ENCODE results near the gene ERV3-1. TPM values are rescaled to one million over a fixed set of nuclear protein-coding genes. Genes with fewer than 3 reads are reported as not detected.
"Not testable (repeated sequence)": the region's sequence is repeated elsewhere in the genome, so short reads cannot be mapped to it uniquely, and the experiment has no call there.

ERV3-1 gene, protein sequence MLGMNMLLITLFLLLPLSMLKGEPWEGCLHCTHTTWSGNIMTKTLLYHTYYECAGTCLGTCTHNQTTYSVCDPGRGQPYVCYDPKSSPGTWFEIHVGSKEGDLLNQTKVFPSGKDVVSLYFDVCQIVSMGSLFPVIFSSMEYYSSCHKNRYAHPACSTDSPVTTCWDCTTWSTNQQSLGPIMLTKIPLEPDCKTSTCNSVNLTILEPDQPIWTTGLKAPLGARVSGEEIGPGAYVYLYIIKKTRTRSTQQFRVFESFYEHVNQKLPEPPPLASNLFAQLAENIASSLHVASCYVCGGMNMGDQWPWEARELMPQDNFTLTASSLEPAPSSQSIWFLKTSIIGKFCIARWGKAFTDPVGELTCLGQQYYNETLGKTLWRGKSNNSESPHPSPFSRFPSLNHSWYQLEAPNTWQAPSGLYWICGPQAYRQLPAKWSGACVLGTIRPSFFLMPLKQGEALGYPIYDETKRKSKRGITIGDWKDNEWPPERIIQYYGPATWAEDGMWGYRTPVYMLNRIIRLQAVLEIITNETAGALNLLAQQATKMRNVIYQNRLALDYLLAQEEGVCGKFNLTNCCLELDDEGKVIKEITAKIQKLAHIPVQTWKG
- total RNA-seq (15.2 TPM), polyA plus RNA-seq (ENCODE audit: insufficient read depth, low read depth, low replicate concordance) (6.5 TPM)
- long read RNA-seq, donor 1, transcript ERV3-1-201 (2 exons, 2,719 nt) = major isoform, 6 of 6 reads
- long read RNA-seq, donor 1, partial matches to known transcripts = 0 of 6 reads
- long read RNA-seq, donor 1, other reads (novel, unspliced or antisense) = 0 of 6 reads
- long read RNA-seq, donor 2, transcript ERV3-1-201 (2 exons, 2,719 nt) = major isoform, 20 of 22 reads
- long read RNA-seq, donor 2, partial matches to known transcripts = 0 of 22 reads
- long read RNA-seq, donor 2, other reads (novel, unspliced or antisense) = 0 of 22 reads
- long read RNA-seq, donor 3, transcript ERV3-1-201 (2 exons, 2,719 nt) = major isoform, 9 of 9 reads
- long read RNA-seq, donor 3, partial matches to known transcripts = 0 of 9 reads
- long read RNA-seq, donor 3, other reads (novel, unspliced or antisense) = 0 of 9 reads
- long read RNA-seq, donor 4, transcript ERV3-1-201 (2 exons, 2,719 nt) = major isoform, 9 of 9 reads
- long read RNA-seq, donor 4, partial matches to known transcripts = 0 of 9 reads
- long read RNA-seq, donor 4, other reads (novel, unspliced or antisense) = 0 of 9 reads
- long read RNA-seq, donor 5, partial matches to known transcripts = 0 of 1 reads
- long read RNA-seq, donor 5, other reads (novel, unspliced or antisense) = 0 of 1 reads
- long read RNA-seq, donor 6, transcript ERV3-1-201 (2 exons, 2,719 nt) = major isoform, 7 of 8 reads
- long read RNA-seq, donor 6, partial matches to known transcripts = 0 of 8 reads
- long read RNA-seq, donor 6, other reads (novel, unspliced or antisense) = 0 of 8 reads
- long read RNA-seq, donor 7, partial matches to known transcripts = 0 of 6 reads
- long read RNA-seq, donor 7, other reads (novel, unspliced or antisense) = 6 of 6 reads
- long read RNA-seq, donor 8, partial matches to known transcripts = 0 of 6 reads
- long read RNA-seq, donor 8, other reads (novel, unspliced or antisense) = 0 of 6 reads
- long read RNA-seq, donor 9, partial matches to known transcripts = 0 of 2 reads
- long read RNA-seq, donor 9, other reads (novel, unspliced or antisense) = 0 of 2 reads
- long read RNA-seq, donor 10, transcript ERV3-1-201 (2 exons, 2,719 nt) = major isoform, 16 of 17 reads
- long read RNA-seq, donor 10, partial matches to known transcripts = 0 of 17 reads
- long read RNA-seq, donor 10, other reads (novel, unspliced or antisense) = 0 of 17 reads

DNA sequence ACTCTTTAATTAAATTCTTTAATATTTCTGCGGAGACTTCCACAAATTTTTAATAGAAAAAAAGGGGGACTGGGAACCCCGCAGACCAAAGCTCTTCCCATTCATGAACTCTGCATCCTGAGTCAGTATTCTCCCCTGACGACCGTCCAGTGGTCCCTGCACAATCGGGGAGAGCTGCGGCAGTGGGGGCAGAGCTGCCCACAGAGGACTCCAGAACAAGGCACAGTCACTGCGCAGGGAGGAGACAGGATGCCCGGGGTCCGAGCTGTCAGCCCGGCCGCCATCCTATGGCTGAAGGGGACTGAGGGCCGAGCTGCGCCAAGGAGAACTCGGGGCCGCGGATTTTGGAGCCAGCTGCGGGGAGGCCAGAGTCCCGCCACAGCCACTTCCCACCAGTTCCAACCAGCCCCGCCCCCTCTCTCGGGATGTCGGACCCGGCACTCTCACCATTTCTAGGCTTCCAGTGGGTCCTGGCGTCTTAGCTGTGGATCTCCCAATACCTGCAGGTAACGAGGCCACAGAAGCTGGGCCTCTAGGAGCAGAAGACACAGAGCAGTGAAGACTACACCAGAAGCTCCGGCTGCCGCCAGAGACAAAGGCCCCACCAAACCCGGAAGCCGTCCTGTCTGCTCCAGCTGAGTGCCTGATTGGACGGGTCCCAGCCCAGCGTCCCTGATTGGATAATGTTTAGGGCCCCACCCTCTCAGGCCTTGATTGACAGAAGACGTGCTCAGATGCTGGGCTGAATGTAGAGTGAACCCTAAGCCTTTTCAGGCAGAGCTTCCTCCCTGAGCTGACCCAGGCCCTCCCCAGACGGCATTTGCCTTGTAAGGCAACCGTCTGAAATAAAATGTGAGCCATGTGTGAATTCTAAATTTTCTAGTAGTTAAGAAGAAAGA is at the start of gene ERV3-1:
Gene ERV3-1, minus strand, starts transcription at position 594 of the 899 bp plus-strand sequence. CDS start 13,661 bp downstream, outside the sequence.
- TF ChIP-seq, protein P1, sequence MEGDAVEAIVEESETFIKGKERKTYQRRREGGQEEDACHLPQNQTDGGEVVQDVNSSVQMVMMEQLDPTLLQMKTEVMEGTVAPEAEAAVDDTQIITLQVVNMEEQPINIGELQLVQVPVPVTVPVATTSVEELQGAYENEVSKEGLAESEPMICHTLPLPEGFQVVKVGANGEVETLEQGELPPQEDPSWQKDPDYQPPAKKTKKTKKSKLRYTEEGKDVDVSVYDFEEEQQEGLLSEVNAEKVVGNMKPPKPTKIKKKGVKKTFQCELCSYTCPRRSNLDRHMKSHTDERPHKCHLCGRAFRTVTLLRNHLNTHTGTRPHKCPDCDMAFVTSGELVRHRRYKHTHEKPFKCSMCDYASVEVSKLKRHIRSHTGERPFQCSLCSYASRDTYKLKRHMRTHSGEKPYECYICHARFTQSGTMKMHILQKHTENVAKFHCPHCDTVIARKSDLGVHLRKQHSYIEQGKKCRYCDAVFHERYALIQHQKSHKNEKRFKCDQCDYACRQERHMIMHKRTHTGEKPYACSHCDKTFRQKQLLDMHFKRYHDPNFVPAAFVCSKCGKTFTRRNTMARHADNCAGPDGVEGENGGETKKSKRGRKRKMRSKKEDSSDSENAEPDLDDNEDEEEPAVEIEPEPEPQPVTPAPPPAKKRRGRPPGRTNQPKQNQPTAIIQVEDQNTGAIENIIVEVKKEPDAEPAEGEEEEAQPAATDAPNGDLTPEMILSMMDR (IDR thresholded peaks at IDR 0.05; ENCODE audit: borderline replicate concordance, extremely low read depth, insufficient read depth) = no peak
- no peaks in the 10 kb centered on the region for H3K27me3 ChIP-seq (ENCODE audit: control insufficient read depth, insufficient read depth, low read length)
- H3K36me3 ChIP-seq (ENCODE audit: control insufficient read depth in 2 of 3, insufficient read depth in 3 of 3, low read length in 3 of 3) = no peaks in the 10 kb centered on the region
- H3K4me1 ChIP-seq (ENCODE audit: control insufficient read depth in 2 of 3, insufficient read depth in 2 of 3, low read depth in 1 of 3, low read length in 3 of 3) = peaks cover 0 to 5% (median 0%) of the 10 kb centered on the region in 3 donors
- peak within 1 kb of the TSS; percentile 64 to 89 for H3K27ac ChIP-seq (ENCODE audit: low read depth in 2 of 2, low read length in 2 of 2)
- H3K9ac ChIP-seq (ENCODE audit: low read length in 3 of 3) = peak within 1 kb of the TSS; percentile 14 to 86 (median 85)
- DNase-seq (peak; percentile 96 to 98 (median 97)), FAIRE-seq (peak; percentile 82)
- peak within 1 kb of the TSS; percentile 73 to 88 (median 78) for H3K4me3 ChIP-seq (ENCODE audit: low read length in 3 of 3)
- H3K9me3 ChIP-seq (ENCODE audit: control insufficient read depth in 2 of 3, insufficient read depth in 1 of 3, low read length in 3 of 3) = no peaks in the 10 kb centered on the region
- intact Hi-C loops (cut with DNase I) = no loop called here

DNA sequence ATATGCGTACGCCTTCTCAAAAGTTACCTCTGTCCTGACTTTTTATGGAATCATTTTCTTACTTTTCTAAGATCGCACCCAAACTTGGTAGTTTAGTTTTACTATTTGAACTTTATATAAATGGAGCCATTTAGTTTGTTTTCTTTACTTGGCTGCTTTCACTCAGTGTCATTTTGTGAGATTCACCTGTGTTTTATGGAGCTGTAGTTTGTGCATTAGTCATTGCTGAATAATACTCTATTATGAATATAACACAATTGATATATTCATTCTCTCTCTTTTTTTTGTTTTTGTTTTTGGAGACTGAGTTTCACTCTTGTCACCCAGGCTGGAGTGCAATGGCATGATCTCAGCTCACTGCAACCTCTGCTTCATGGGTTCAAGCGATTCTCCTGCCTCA is 49.3 kb upstream of the ERV3-1 start:
- H3K27me3 ChIP-seq (ENCODE audit: control insufficient read depth, insufficient read depth, low read length); intact Hi-C loops (cut with DNase I); H3K4me3 ChIP-seq (ENCODE audit: low read length in 3 of 3); H3K9ac ChIP-seq (ENCODE audit: low read length in 3 of 3); FAIRE-seq; H3K4me1 ChIP-seq (ENCODE audit: control insufficient read depth in 2 of 3, insufficient read depth in 2 of 3, low read depth in 1 of 3, low read length in 3 of 3); H3K27ac ChIP-seq (ENCODE audit: low read depth in 2 of 2, low read length in 2 of 2); H3K9me3 ChIP-seq (ENCODE audit: control insufficient read depth in 2 of 3, insufficient read depth in 1 of 3, low read length in 3 of 3); DNase-seq; H3K36me3 ChIP-seq (ENCODE audit: control insufficient read depth in 2 of 3, insufficient read depth in 3 of 3, low read length in 3 of 3): not testable (repeated sequence)

DNA sequence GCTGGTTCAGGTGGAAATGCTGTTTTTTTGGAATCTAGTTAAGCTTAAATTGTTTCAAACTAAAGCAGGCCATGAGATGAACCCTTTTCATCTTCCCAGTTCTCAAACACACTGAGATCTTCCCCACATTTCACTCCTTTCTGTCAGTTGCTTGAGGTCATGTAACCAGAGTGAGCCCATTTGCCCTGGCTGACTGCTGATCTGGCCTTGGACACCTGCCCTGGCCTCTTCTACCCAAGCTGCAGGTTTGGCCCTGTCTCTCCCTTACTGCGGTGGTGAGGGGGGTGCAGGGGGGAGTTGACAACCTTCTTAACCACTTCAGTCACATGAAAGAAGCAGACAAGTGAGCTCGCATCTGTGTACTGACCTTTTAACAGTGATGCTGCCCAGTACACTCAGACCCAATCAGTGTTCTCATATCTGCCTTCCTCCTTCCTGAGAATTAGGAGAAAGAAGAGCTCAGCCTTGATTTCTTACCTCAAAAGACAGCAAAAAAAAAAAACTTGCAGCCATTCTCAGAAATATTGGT is 48.0 kb upstream of the ERV3-1 start:
- FAIRE-seq; H3K4me3 ChIP-seq (ENCODE audit: low read length in 3 of 3); H3K4me1 ChIP-seq (ENCODE audit: control insufficient read depth in 2 of 3, insufficient read depth in 2 of 3, low read depth in 1 of 3, low read length in 3 of 3); H3K9ac ChIP-seq (ENCODE audit: low read length in 3 of 3); DNase-seq; H3K27ac ChIP-seq (ENCODE audit: low read depth in 2 of 2, low read length in 2 of 2); H3K27me3 ChIP-seq (ENCODE audit: control insufficient read depth, insufficient read depth, low read length); intact Hi-C loops (cut with DNase I); H3K9me3 ChIP-seq (ENCODE audit: control insufficient read depth in 2 of 3, insufficient read depth in 1 of 3, low read length in 3 of 3); H3K36me3 ChIP-seq (ENCODE audit: control insufficient read depth in 2 of 3, insufficient read depth in 3 of 3, low read length in 3 of 3): not testable (repeated sequence)

DNA sequence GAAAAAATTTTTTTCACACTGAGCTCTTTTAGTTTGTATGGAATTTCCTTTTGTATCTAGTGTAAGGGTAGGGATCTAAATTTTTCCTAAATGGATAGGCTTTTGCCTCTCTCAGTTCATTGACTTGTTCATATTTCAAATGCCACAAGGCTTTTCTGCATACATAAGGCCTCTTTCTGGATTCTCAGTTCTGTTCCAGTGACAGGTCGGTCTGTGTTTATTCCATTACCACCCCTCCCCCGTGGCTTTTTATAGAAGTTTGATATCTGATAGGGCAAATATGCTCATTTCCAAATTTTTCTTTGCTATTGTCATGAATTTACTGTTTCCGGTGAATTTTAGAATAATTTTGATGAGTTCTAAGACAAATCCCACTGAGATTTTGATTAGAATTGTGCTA is 45.2 kb upstream of the ERV3-1 start:
- FAIRE-seq; DNase-seq; H3K4me3 ChIP-seq (ENCODE audit: low read length in 3 of 3); H3K9ac ChIP-seq (ENCODE audit: low read length in 3 of 3); H3K4me1 ChIP-seq (ENCODE audit: control insufficient read depth in 2 of 3, insufficient read depth in 2 of 3, low read depth in 1 of 3, low read length in 3 of 3); intact Hi-C loops (cut with DNase I); H3K36me3 ChIP-seq (ENCODE audit: control insufficient read depth in 2 of 3, insufficient read depth in 3 of 3, low read length in 3 of 3); H3K9me3 ChIP-seq (ENCODE audit: control insufficient read depth in 2 of 3, insufficient read depth in 1 of 3, low read length in 3 of 3); H3K27me3 ChIP-seq (ENCODE audit: control insufficient read depth, insufficient read depth, low read length); H3K27ac ChIP-seq (ENCODE audit: low read depth in 2 of 2, low read length in 2 of 2): not testable (repeated sequence)

DNA sequence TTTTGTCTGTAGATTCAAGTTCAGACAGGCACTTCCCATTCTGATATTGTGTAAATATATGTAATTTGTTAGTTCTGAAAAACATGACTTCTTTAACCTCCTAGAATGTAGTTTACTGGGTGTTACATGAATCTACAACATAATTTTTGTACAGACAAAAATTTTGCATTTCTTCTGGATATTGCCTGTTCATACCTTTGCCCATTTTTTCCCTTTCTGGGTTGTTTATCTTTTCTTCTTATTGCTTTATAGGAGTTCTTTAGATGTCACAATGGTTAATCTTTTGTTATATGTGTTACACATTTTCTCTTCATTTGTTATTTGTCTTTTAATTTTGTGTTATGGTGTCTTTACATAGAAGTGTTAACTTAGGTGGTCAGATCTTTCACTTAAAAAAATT is 44.7 kb upstream of the ERV3-1 start:
- peak; percentile 85 for FAIRE-seq
- not testable (repeated sequence) for H3K4me3 ChIP-seq (ENCODE audit: low read length in 3 of 3); H3K9me3 ChIP-seq (ENCODE audit: control insufficient read depth in 2 of 3, insufficient read depth in 1 of 3, low read length in 3 of 3)

More for the DNA sequence above, 44.7 kb upstream of the ERV3-1 start:
- H3K27ac ChIP-seq (ENCODE audit: low read depth in 2 of 2, low read length in 2 of 2); H3K4me1 ChIP-seq (ENCODE audit: control insufficient read depth in 2 of 3, insufficient read depth in 2 of 3, low read depth in 1 of 3, low read length in 3 of 3); H3K36me3 ChIP-seq (ENCODE audit: control insufficient read depth in 2 of 3, insufficient read depth in 3 of 3, low read length in 3 of 3); intact Hi-C loops (cut with DNase I); H3K9ac ChIP-seq (ENCODE audit: low read length in 3 of 3); H3K27me3 ChIP-seq (ENCODE audit: control insufficient read depth, insufficient read depth, low read length); DNase-seq: not testable (repeated sequence)
